NB4 (cell line): Measurements from ENCODE around the gene PRMT3.

ENCODE experiments used
- MYC ChIP-seq: IDR thresholded peaks from 2 replicates; pipeline ENCODE4 v1.6.1; 2011; ENCODE audit warnings: low read depth, low read length
- POLR2A ChIP-seq: IDR thresholded peaks from 2 replicates; pipeline ENCODE4 v1.6.1; 2011; ENCODE audit warnings: mild to moderate bottlenecking; ENCODE audit not compliant: insufficient read length; ENCODE audit errors: extremely low read depth
- TF ChIP-seq, protein P1 (sequence below): IDR thresholded peaks from one replicate; pipeline ENCODE4 v1.5.1; 2012; ENCODE audit warnings: low read depth, low read length
- TF ChIP-seq, protein P2 (sequence below): IDR thresholded peaks from 2 replicates; pipeline ENCODE4 v1.6.1; 2011; ENCODE audit warnings: low read depth, low read length

DNA sequence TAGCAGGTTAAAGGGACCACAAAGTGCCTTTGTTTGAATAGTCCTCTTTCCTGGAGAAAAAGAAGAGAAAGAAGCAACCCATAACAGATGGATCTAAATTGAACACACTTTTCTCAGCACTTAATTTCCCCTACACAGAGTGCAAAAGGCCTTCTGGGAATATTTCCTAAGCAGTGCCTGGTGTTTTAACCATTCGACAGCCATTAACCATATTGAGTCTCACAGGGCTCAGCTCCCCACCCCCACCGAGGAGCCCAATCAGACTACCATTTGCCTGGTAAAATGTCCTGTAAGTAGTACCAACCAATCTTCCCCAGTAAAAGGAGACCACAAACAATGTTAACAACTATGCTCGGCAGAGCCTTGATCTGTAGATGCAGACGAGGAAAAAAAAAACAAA lies 171.2 kb downstream of the PRMT3 start:
- TF ChIP-seq, protein P1, sequence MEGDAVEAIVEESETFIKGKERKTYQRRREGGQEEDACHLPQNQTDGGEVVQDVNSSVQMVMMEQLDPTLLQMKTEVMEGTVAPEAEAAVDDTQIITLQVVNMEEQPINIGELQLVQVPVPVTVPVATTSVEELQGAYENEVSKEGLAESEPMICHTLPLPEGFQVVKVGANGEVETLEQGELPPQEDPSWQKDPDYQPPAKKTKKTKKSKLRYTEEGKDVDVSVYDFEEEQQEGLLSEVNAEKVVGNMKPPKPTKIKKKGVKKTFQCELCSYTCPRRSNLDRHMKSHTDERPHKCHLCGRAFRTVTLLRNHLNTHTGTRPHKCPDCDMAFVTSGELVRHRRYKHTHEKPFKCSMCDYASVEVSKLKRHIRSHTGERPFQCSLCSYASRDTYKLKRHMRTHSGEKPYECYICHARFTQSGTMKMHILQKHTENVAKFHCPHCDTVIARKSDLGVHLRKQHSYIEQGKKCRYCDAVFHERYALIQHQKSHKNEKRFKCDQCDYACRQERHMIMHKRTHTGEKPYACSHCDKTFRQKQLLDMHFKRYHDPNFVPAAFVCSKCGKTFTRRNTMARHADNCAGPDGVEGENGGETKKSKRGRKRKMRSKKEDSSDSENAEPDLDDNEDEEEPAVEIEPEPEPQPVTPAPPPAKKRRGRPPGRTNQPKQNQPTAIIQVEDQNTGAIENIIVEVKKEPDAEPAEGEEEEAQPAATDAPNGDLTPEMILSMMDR: no peak
- TF ChIP-seq, protein P2, sequence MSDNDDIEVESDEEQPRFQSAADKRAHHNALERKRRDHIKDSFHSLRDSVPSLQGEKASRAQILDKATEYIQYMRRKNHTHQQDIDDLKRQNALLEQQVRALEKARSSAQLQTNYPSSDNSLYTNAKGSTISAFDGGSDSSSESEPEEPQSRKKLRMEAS: no peak
- no peak for TF ChIP-seq POLR2A
- TF ChIP-seq MYC: no peak
